ENCODE measurements around the gene PLCB4. TPM values are rescaled to one million over a fixed set of nuclear protein-coding genes. Genes with fewer than 3 reads are reported as not detected.

The PLCB4 gene
- total RNA-seq, 1 experiment from 2014 or later: 0.91 TPM

DNA sequence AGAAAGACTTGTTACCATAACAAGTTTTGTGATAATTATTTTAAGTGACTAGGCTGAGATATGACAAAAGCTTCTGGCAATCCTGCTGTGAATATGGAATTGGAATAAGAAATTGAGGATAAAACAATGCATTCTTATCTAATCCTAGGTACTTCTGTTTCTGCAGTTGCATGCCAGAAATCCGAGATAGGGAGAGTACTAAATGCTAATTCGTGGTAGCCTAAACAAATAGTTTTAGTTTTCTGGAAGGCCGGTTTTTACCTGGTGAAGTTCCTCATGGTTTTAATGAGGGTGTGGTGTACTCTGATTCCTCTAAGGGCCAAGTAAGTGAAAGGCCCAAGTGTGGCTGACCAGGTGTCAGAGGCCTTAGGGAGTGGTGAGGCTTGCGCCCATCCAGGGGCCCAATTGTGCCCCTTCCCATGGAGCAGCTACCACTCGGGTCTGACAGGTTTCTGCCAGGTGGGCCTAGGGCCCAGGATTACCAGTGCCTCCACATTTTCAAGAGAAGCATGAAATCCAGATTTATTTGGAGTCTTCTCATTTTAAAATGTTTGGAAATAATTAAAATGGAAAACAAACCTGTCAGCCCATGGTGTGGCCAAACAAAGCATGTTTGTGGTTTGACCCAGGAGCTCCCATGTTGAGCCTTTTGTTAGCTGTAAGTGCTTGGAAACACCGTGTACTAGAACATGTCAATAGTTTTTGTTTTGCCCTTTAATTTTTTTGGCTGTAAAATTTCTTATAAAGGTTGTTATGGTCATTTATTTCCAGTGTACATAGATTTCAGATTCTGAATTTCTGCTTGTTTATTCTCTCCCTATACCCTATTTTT is 6.6 kb downstream of the PLCB4 start:
- Mint-ChIP-seq H3K4me1 (ENCODE audit: insufficient read depth, unreplicated experiment) (no peaks in the 10 kb centered on the region), H3K27ac (ENCODE audit: low read depth, unreplicated experiment) (no peak overlapping the region), H3K9me3 (ENCODE audit: unreplicated experiment) (no peaks in the 10 kb centered on the region), H3K4me3 (ENCODE audit: unreplicated experiment) (no peak overlapping the region), H3K27me3 (ENCODE audit: insufficient read depth, unreplicated experiment) (no peaks in the 10 kb centered on the region), H3K36me3 (ENCODE audit: insufficient read depth, unreplicated experiment) (no peaks in the 10 kb centered on the region)
- ChIA-PET POLR2A (interaction anchor here (0.6 kb wide), 2 partner anchors 9 to 33 kb away, joined by 4 read pairs; no protein-coding TSS in a partner anchor), CTCF (interaction anchor here (0.9 kb wide), 1 partner anchor 323 kb away, joined by 3 read pairs; no protein-coding TSS in a partner anchor)
- TF ChIP-seq, protein P1, sequence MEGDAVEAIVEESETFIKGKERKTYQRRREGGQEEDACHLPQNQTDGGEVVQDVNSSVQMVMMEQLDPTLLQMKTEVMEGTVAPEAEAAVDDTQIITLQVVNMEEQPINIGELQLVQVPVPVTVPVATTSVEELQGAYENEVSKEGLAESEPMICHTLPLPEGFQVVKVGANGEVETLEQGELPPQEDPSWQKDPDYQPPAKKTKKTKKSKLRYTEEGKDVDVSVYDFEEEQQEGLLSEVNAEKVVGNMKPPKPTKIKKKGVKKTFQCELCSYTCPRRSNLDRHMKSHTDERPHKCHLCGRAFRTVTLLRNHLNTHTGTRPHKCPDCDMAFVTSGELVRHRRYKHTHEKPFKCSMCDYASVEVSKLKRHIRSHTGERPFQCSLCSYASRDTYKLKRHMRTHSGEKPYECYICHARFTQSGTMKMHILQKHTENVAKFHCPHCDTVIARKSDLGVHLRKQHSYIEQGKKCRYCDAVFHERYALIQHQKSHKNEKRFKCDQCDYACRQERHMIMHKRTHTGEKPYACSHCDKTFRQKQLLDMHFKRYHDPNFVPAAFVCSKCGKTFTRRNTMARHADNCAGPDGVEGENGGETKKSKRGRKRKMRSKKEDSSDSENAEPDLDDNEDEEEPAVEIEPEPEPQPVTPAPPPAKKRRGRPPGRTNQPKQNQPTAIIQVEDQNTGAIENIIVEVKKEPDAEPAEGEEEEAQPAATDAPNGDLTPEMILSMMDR (IDR thresholded peaks at IDR 0.05; ENCODE audit: unreplicated experiment): no peak
- no TSS peak for BruUV-seq (replicated peaks)
- intact Hi-C loops (cut with micrococcal nuclease): no loop called here
- DNase-seq (ENCODE audit: unreplicated experiment): no peak

DNA sequence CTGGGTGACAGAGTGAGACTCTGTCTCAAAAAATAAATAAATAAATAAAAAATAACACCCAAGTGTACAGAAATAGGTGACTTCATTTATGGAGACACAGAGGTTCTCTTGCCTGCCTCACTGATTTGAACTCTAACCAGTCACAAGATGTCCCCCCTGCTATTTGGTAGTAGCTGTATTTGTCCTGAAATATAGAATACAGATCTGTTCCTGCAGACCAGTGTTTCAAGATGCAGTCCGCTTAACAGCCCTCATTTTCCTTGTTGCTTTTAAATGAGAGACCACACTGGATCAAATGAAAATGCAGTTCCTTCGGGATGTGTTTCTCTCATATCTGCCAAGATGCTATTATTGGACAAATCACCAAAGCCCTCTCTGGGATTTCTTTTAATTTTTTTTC is 7.6 kb downstream of the PLCB4 start:
- POLR2A ChIA-PET: interaction anchor here (0.8 kb wide), 1 partner anchor 9 kb away, joined by 3 read pairs; no protein-coding TSS in a partner anchor
- intact Hi-C loops (cut with micrococcal nuclease): no loop called here
- no peak overlapping the region for H3K4me3 Mint-ChIP-seq (ENCODE audit: unreplicated experiment)
- H3K36me3 Mint-ChIP-seq (ENCODE audit: insufficient read depth, unreplicated experiment): no peaks in the 10 kb centered on the region
- TF ChIP-seq, protein P1 (IDR thresholded peaks at IDR 0.05; ENCODE audit: unreplicated experiment): no peak
- H3K27me3 Mint-ChIP-seq (ENCODE audit: insufficient read depth, unreplicated experiment): no peaks in the 10 kb centered on the region
- no peak overlapping the region for H3K27ac Mint-ChIP-seq (ENCODE audit: low read depth, unreplicated experiment)
- no TSS peak for BruUV-seq (replicated peaks)
- no peaks in the 10 kb centered on the region for H3K4me1 Mint-ChIP-seq (ENCODE audit: insufficient read depth, unreplicated experiment)
- DNase-seq (ENCODE audit: unreplicated experiment): no peak
- CTCF ChIA-PET: interaction anchor here (1.0 to 1.1 kb wide), 2 partner anchors 9 to 15 kb away, joined by 3 to 4 read pairs; no protein-coding TSS in a partner anchor
- H3K9me3 Mint-ChIP-seq (ENCODE audit: unreplicated experiment): no peaks in the 10 kb centered on the region

DNA sequence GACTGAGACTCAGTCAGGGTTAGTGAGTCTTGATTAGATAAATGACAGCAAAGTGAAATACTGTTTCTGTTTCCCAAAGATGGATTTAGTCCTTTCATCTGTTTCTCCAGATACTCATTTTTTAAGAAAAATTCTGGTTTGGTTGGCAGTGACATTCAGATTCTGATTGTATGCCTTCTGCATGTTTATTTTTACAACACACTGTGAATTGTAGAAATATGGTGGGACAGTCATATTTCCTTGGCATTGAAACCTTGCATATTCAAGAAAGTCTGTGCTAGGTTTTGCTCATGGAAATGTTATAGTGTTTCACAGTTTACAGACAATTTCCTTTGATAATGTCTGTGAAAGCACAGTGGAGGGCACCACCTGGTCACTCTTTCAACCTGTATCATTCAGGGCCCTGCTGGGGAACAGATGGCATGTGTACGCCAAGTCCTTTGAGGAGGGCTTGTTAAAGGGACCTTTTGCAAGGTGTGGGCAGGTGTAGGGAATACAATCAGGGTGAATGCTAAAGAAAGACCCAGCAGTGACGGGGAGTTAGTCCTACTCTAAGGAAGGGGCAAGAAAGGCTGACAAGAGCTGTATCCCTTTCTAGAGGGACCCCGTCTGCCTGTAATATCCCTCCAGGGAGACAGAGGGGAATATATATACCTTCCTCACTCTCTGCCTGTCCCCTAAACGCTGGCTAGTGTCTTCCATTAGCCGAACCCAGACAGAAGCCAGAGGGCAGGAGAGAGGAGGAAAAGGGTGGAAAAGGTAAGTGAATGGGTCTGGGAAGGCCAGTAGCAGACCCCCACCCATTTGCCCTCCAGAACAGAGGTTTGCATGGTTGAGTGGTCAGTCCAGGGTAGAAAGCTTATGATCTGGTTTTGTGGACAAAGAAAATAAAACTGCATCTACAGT is 10.2 kb downstream of the PLCB4 start:
- ChIA-PET POLR2A (no interaction called here), CTCF (interaction anchor here (0.6 kb wide), 1 partner anchor 774 kb away, joined by 3 read pairs; no protein-coding TSS in a partner anchor)
- no TSS peak for BruUV-seq (replicated peaks)
- no peaks in the 10 kb centered on the region for H3K27me3 Mint-ChIP-seq (ENCODE audit: insufficient read depth, unreplicated experiment)
- H3K9me3 Mint-ChIP-seq (ENCODE audit: unreplicated experiment): no peaks in the 10 kb centered on the region
- intact Hi-C loops (cut with micrococcal nuclease): no loop called here
- H3K27ac Mint-ChIP-seq (ENCODE audit: low read depth, unreplicated experiment): no peak overlapping the region
- no peaks in the 10 kb centered on the region for H3K4me1 Mint-ChIP-seq (ENCODE audit: insufficient read depth, unreplicated experiment)
- no peaks in the 10 kb centered on the region for H3K36me3 Mint-ChIP-seq (ENCODE audit: insufficient read depth, unreplicated experiment)
- no peak for DNase-seq (ENCODE audit: unreplicated experiment)
- H3K4me3 Mint-ChIP-seq (ENCODE audit: unreplicated experiment): no peak overlapping the region
- TF ChIP-seq, protein P1 (IDR thresholded peaks at IDR 0.05; ENCODE audit: unreplicated experiment): no peak

Data from MCF 10A (cell line).